Testis (tissue), 2 donors: ENCODE measurements around the gene KCNH5.

ENCODE experiments used
- CTCF ChIP-seq, 3 experiments: fragments of 450-650 bp in 2 of 3; fragments of 200-600 bp in 1 of 3; sonication (generic) in 1 of 3; IDR thresholded peaks; one replicate each; pipeline ENCODE4 v1.5.1; 2016 to 2019; ENCODE audit warnings: antibody characterized with exemption in 3 of 3, mild to moderate bottlenecking in 2 of 3, moderate library complexity in 1 of 3
- POLR2A ChIP-seq: fragments of 450-650 bp; IDR thresholded peaks from one replicate; pipeline ENCODE4 v1.6.1; 2017; ENCODE audit warnings: antibody characterized with exemption, mild to moderate bottlenecking, moderate library complexity

GRCh38 chr14:62684376-62684775, 360.9 kb downstream of the KCNH5 start:
- no peak for TF ChIP-seq CTCF (IDR thresholded peaks at IDR 0.05)
- no peak for TF ChIP-seq POLR2A
